ENCODE data around the gene RPS16.
A peak's percentile ranks its signal among the peaks of the same experiment; 100 is the strongest.

RPS16 gene

GRCh38 chr19:39448271-39448670 lies 12.5 kb upstream of the RPS16 start:
- no peak for DNase-seq

DNA sequence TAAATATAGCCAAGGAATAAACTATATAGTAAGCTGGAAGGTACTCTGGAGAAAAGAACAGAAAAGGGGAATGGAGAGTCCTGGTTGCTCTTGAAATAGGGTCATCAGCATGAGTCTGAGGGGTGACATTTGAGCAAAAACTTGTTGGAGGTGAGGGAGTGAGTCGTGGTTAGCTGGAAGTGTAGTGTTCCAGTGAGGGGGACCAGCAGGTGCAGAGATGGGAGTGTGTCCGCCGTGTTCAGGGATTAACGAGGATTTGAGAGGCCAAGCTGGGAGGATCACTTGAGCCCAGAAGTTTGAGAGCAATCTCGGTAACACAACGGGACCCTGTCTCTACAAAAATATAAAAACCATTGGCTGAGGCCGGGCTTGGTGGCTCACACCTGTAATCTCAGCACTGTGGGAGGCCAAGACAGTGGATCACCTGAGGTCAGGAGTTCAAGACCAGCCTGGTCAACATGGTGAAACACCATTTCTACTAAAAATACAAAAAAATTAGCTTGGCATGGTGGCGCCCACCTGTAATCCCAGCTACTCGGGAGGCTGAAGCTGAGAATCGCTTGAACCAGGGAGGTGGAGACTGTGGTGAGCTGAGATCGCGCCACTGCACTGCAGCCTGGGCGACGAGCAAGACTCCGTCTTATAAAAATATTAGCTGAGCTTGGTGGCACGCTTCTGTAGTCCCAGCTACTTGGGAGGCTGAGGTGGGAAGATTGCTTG lies 10.8 kb upstream of the RPS16 start:
- no peak for DNase-seq

- DNase-seq, result peak; percentile 96
These were observed 9.7 kb upstream of the RPS16 start, which contains the start of gene SUPT5H for GRCh38 chr19:39445196-39446111. SUPT5H (plus strand) TSS chr19:39445582; CDS start chr19:39445891, 309 bp downstream.

- no peak for DNase-seq
These were observed 8.9 kb upstream of the RPS16 start for GRCh38 chr19:39444598-39445195.

- no peak for DNase-seq
These were observed 2.7 kb upstream of the RPS16 start for GRCh38 chr19:39438270-39438934.

DNA sequence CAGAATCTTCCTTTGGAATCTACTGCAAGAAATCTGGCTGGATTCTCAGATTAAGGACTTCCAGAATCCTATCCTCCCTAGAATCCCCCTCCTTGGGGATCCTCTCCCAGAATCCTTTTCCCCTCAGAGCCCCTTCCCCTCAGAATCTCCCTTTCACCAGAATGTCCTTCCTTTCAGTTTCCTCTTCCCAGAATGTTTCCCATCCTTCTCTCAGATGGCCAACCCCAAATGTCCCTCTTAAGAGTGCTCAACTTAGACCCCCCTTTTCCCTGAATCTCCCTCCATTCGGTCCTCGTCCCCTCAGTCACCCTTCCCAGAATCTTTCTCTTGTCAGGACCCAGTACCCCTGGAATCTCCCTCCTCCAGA lies 584 bp upstream of the RPS16 start:
- DNase-seq, result no peak

DNA sequence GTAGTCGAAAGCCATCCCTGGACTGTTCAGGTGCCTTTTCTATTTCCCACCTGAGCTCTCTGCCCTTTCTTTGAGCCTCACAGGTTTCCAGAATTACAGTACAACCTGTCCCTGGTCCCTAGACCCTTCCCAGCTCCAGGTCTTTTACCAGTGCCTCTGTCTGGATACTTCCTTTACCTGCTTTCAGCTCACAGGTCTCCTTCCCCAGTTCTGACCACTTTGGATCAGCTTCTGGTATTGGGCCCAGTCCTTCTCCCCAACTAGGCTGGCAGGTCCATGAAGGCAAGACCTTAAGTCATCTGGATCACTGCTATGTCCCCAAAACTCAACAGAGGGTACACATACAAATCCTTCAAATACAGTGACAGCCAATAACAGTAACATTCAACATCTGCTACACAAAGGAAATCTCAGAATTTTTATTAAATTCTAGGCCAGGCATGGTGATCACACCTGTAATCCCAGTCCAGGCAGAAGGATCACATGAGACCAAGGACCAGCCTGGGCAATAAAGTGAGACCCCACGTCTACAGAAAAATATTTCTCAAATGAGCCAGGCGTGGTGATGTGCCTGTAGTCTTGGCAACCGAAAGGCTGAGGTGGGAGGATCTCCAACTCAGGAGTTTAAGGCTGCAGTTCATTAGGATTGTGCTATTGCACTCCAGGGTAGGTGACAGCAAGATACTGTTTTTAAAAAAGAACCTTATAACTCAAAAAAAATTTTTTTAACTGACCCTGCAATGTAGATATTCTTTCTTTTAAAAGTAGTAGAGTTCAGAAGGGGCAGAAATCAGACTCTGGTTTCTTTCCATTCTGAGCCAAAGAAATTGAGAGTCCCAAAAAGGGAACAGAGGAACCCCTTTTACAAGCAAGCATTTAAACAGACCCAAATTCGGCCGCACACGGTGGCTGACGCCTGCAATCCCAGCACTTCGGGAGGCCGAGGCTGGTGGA lies 1.3 kb downstream of the RPS16 start:
- DNase-seq, result no peak

DNA sequence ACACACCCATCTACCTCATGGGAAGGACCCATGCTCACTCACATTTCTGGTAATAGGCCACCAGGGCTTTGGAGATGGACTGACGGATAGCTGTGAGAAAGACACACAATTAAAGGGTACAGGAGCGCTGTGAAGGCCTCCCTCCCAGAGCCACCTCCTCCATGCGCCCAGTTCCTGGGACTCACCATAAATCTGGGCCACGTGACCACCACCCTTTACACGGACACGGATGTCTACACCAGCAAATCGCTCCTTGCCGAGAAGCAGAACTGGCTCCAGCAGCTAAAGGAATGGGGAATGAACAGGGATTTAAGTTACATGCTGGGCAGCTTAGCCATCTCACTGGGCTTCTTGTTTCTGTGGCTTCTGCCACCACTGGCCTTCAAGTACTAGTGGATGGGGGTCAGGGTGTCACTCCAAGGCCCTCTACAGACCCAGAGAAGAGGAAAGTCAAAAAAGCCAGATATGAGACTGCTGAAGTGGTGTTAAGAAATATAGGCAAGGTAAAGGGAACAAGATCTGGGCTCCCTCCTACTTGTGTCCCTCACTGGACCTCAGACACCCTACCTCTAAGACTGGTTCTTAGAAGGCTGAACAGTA lies 2.2 kb downstream of the RPS16 start:
- DNase-seq, result no peak

DNA sequence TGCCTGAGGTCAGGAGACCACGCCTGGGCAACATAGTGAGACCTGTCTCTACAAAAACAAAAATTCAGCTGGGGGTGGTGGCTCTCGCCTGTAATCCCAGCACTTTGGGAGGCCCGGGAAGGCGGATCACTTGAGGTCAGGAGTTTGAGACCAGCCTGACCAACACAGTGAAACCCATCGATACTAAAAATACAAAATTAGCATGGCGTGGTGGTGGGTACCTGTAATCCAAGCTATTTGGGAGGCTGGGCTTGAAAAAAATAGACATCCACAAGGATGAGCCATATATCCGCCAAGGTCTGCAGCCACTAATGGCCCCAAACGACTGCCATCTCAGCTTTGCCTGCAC lies 3.1 kb downstream of the RPS16 start:
- no peak for DNase-seq

DNA sequence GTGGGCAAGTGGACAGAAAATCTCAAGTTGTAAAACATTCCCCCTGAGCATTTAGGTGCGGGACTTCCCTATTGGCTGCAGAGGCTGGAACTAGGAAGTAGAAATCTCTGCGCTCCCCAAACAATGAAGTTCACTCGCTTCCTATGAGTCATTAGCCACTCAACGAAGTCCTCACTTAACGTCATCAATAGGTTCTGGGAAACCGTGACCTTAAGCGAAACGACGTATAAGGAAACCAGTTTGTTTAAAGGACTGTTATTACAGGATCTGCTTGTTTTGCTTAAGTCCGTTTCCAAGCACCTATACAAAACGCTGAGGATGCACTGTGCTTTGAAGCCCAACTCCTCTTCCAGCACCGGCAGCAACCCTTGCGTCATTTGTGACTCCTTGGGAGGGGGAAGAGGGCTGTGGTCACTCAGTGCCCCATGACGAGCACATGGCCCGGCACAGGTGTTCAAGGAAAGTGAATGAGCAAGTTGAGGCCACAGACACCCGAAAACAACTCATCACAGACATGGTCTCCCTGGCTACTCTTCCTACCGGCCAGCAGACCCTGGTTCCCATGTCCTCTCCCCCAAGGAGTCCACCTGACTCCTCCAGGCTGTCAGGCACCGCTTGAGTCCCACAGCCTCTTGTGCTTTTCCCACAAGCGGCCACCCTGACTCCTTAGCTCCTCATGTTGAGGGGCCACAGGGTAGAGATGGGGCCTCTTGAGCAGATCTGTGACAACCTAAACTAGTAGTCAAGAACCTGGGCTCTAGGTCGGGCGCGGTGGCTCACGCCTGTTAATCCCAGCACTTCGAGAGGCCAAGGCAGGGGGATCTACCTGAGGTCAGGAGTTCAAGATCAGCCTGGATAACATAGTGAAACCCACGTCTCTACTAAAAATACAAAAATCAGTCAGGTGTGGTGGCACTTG lies 4.8 kb downstream of the RPS16 start:
- DNase-seq, result no peak

DNA sequence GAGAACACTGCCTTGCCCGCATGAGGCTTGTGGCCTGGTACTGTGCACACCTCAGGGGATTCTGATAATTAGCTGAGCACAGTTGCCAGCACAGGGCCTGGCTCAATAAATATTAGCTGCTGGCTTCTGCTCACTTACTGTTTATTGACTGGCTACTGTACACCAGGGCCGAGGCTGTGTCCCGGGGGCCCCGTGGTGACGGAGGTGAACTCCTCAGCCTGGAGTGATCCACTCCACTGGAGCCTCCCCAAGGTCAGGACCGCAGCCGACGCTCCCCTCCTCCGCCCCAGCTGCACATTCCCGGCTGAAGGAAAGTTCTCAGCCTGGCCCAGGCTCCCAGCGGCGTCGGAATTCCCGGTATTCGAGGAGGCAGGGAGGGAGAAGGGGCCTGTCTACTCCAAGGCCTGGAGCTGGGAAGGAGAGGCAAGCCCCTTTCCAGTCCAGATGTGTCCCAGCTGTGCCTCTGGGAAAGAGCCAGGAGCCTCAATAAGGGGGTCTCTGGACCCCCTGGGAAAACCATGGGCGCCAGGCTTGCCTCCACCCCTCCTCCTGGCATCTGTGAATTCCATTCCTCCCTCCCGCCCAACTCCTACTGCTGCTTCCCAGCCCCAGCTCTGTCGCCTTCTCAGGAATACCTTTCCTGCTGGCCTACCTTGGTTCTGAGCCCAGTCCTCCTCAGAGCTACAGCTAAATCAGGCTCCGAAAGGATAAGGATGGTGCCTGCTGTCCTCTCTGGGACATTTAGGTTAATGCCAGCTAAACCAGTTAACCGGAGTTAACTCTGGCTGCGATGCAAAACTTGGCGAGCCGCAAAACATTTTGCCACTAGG lies 7.3 kb downstream of the RPS16 start:
- no peak for DNase-seq

DNA sequence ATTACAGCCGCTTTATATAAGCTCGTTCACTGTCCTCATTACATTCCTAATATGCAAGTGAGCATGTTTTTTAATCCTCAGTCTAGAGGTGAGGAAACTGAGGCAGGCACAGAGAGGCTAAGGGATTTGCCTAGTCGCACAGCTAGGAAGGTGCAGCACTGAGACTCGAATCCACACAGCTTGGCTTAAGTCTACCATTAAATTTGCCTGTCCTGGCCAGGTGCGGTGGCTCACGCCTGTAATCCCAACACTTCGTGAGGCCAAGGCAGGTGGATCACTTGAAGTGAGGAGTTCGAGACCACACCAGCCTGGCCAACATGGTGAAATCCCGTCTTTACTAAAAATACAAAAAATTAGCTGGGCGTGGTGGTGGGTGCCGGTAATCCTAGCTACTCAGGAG lies 8.0 kb downstream of the RPS16 start:
- no peak for DNase-seq

DNA sequence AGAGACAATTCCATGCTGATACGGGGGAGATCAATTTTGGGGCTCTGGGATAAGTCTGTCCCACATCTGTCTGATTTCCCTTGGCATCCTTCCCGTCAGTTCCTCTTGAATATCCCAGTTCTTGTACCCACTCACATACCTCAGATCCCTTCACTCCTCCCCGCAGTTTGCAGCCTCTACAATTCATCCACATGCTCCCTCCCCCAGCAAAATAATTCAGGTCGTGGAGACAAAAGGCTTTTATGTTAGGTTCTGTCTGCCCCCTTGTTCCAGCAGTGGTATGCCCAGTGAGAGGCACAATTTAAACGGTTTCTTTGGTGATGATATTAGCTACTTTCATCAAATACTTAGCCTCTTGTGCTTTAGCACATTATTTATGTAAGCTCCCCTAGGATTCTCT lies 9.6 kb downstream of the RPS16 start:
- no peak for DNase-seq

DNA sequence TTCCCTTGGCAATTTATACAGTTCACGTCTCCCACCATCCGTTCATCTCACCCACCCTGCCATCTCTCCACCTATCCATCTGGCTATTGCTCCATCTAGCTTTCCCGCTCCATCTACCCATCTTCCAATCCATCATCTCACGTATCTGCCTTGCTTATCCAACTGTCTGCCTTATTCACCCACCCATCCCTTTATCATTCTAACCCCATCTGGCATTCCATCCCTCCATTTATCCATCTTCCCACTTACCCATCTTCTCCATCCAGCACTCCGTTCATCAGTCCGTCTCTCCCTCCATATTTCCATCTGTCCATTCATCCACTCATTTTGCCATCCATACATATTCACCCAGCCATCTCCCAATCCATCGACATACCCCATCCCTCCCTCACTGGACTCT lies 10.0 kb downstream of the RPS16 start:
- DNase-seq, result no peak

- DNase-seq, result no peak
These were observed 10.8 kb downstream of the RPS16 start for GRCh38 chr19:39424934-39425333.

DNA sequence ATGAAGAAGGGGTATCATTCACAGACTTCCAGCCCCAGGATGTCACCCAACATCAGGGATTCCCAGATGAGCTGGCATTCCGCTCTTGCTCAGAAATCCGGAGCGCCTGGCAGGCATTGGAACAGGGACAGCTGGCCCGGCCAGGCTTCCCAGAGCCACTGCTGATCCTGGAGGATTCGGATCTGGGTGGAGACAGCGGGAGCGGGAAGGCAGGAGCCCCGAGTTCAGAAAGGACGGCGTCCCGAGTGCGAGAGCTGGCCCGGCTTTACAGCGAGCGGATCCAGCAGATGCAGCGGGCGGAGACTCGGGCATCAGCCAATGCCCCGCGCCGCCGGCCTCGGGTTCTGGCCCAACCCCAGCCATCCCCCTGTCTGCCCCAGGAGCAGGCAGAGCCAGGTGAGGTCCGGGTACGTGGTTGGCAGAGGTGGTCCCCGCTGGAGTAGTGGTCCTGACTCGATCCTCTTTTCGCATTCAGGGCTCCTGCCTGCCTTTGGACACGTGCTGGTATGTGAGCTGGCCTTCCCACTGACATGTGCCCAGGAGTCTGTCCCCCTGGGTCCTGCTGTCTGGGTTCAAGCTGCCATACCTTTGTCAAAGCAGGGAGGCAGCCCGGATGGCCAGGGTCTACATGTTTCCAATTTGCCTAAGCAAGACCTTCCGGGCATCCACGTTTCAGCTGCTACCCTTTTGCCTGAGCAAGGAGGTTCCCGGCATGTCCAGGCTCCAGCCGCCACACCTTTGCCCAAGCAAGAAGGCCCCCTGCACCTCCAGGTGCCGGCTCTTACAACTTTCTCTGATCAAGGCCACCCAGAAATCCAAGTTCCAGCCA lies 12.3 kb downstream of the RPS16 start:
- no peak for DNase-seq

GRCh38 chr19:39422020-39422419 lies 13.7 kb downstream of the RPS16 start:
- DNase-seq, result no peak

- DNase-seq, result no peak
These were observed 15.0 kb downstream of the RPS16 start for GRCh38 chr19:39420769-39421168.

DNA sequence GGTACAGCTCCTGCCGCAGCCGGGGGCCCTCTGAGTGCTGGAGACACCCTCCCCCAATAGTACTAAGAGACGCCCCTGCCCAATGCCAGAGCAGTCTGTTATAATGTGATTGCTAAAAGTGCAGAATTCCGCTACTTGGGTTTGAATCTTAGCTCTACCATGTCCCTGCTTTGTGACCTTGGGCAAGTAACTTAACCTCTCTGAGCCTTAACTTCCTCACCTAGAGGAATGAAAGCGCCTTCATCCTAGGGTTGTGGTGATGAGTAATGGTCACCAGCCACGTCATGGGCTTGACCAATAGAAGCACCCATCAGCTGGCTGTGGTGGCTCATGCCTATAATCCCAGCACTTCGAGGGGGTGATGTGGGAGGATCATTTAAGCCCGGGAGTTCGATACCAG lies 16.7 kb downstream of the RPS16 start:
- no peak for DNase-seq
